ENCODE data around the gene PGD.

DNA sequence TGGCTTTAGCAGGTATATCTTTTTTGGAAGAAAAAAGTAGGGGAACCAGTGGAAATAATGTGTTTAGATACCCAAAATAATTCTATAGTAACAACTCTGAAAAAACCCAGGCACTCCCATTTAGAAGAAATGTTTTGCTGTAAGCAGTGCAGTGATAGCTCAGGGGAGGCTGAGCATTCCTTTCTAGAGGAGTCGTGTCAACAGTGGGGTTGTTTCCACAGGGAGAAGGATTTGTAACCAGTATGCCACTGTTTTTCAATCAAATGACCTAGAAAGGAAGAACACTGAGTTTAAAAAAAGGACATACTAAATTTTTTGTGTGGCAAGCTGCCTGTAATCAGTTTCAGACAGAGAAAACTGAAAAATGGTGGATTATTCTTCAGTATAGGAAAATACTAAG lies 2.4 kb downstream of the PGD start:
- TF ChIP-seq, protein P1, sequence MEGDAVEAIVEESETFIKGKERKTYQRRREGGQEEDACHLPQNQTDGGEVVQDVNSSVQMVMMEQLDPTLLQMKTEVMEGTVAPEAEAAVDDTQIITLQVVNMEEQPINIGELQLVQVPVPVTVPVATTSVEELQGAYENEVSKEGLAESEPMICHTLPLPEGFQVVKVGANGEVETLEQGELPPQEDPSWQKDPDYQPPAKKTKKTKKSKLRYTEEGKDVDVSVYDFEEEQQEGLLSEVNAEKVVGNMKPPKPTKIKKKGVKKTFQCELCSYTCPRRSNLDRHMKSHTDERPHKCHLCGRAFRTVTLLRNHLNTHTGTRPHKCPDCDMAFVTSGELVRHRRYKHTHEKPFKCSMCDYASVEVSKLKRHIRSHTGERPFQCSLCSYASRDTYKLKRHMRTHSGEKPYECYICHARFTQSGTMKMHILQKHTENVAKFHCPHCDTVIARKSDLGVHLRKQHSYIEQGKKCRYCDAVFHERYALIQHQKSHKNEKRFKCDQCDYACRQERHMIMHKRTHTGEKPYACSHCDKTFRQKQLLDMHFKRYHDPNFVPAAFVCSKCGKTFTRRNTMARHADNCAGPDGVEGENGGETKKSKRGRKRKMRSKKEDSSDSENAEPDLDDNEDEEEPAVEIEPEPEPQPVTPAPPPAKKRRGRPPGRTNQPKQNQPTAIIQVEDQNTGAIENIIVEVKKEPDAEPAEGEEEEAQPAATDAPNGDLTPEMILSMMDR (IDR thresholded peaks at IDR 0.05): no peak
- no peak for TF ChIP-seq POLR2A (IDR thresholded peaks at IDR 0.05)

Data from uterus (tissue), 2 donors.